Measurements from ENCODE around the gene ERI2.
"Not testable (repeated sequence)": the region's sequence is repeated elsewhere in the genome, so short reads cannot be mapped to it uniquely, and the experiment has no call there.

Gene ERI2

GRCh38 chr16:20764448-20764847 is 41.8 kb downstream of the ERI2 start:
- not testable (repeated sequence) for DNase-seq

- peak; percentile 83 for DNase-seq
These were observed 42.6 kb downstream of the ERI2 start, which contains the start of gene ACSM3 for GRCh38 chr16:20763461-20764232. Gene ACSM3 (plus strand): TSS chr16:20764014. CDS start chr16:20770035, 6,021 bp downstream.

GRCh38 chr16:20762404-20763123 is 43.7 kb downstream of the ERI2 start:
- DNase-seq: no peak

- no peak for DNase-seq
These were observed 45.1 kb downstream of the ERI2 start for GRCh38 chr16:20761175-20761574.

DNA sequence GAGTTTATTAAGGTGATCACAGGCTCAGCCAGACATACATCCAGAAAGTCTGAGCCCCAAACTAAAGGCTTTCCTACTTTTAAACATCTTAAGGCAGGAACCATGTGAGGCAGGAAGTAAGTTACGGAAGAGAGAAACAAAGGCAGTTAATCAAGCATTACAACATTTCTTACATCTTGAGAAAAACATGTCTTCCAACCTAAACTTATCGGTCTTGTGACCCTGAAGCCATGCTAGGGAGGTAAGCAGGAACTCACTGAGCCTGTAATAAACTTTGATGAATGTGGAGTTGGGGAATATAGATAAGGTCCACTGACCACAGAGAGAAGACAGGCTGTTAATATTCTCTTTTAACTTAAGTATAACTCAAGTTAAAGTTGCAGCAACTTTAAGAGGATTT is 45.9 kb downstream of the ERI2 start:
- DNase-seq: no peak

DNA sequence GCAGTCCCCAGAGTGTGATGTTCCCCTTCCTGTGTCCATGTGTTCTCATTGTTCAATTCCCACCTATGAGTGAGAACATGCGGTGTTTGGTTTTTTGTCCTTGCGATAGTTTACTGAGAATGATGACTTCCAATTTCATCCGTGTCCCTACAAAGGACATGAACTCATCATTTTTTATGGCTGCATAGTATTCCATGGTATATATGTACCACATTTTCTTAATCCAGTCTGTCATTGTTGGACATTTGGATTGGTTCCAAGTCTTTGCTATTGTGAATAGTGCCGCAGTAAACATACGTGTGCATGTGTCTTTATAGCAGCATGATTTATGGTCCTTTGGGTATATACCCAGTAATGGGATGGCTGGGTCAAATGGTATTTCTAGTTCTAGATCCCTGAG is 50.5 kb downstream of the ERI2 start:
- DNase-seq: not testable (repeated sequence)

DNA sequence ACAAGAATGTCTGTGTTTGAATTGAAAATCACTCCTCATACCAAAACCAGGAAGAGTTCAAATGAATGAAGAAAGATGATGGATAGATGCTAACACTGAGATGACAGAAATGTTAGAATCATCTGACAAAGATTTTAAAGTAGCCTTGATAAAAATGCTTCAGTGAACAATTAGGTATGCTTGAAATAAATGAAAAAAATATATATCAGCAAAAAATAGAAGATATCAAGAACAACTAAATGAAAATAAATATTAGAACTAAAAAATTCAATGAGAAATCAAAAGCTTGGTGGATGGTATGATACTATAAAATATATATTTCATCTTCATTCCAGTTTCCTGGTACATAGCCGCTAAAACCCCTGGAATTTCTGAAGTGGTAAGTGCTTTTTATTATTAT is 51.0 kb downstream of the ERI2 start:
- DNase-seq: no peak

DNA sequence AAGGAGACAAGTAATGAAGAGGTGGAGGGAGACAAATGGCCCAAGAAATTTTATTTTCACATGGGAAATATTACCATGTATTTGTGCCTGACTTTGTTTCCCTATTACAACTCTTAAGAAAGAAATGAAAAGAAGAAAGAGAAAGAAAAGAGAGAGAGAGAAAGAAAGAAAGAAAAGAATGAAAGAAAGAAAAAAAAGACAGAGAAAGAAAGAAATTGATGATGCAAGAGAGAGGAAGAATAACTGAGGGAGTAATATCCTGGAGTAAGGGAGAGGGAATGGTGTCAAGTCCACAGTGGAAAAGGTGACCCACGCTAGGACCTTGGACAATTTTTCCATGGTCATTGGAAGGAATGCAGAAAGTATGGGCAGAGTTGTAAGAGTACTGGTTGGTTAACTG is 52.5 kb downstream of the ERI2 start:
- no peak for DNase-seq

- no peak for DNase-seq
These were observed 55.7 kb downstream of the ERI2 start for GRCh38 chr16:20750558-20750957.

DNA sequence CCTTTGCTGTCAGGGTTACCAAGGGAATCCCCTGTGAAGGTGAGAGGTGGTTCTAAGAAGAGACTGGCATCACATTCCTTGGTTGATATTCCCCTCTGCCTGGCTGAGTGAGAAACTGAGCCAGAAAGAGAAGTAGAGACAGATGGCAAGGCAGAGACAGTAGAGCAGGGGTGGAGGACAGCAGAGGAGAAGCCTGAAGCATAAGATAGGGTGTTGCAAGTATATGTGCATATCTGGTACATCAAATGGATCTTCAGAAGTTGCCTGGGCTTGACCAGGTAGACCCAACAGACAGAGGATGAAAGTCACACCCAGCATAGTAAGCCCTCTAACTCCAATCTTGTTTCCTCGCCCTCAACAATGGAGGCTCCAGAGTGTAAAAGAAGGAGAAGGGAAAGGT is 56.8 kb downstream of the ERI2 start:
- no peak for DNase-seq

GRCh38 chr16:20747030-20747816 is 59.0 kb downstream of the ERI2 start:
- peak; percentile 62 for DNase-seq

- DNase-seq: no peak
These were observed 59.8 kb downstream of the ERI2 start for GRCh38 chr16:20746461-20746860.
